Activated B cell treated with CpG ODN at 0.5 μM for 24 hours (primary cell): Measurements from ENCODE around the gene TBCC. TPM values are rescaled to one million over a fixed set of nuclear protein-coding genes. Genes with fewer than 3 reads are reported as not detected.

ENCODE experiments used
- ATAC-seq: fragments of 200-7000 bp; cut with Tn5 transposase; one replicate; pipeline ENCODE4 v1.10.0; 2021; ENCODE audit warnings: low read depth, mild to moderate bottlenecking, moderate library complexity
- CTCF ChIA-PET: fragments of 350-600 bp; sonication (Branson Sonifier 250); formaldehyde crosslinking; loops from one replicate; lab custom pipeline; 2021; ENCODE audit warnings: antibody characterized with exemption; lab: Charles Lee
- POLR2A ChIA-PET: fragments of 350-600 bp; sonication (Branson Sonifier 250); formaldehyde crosslinking; loops from one replicate; lab custom pipeline; 2021; ENCODE audit warnings: antibody characterized with exemption; lab: Charles Lee
- DNase-seq: peaks from one replicate; pipeline ENCODE4 v3.0.0; 2022
- H3K27ac Mint-ChIP-seq: one replicate; pipeline ENCODE4 v1.8.0; 2020; ENCODE audit warnings: mixed read lengths
- H3K27me3 Mint-ChIP-seq: one replicate; pipeline ENCODE4 v1.8.0; 2021; ENCODE audit warnings: mixed read lengths
- H3K36me3 Mint-ChIP-seq: one replicate; pipeline ENCODE4 v1.8.0; 2021; ENCODE audit warnings: low read depth, mixed read lengths
- H3K4me1 Mint-ChIP-seq: one replicate; pipeline ENCODE4 v1.8.0; 2021; ENCODE audit warnings: mixed read lengths
- H3K4me3 Mint-ChIP-seq: one replicate; pipeline ENCODE4 v1.8.0; 2020; ENCODE audit warnings: mild to moderate bottlenecking, mixed read lengths
- H3K9me3 Mint-ChIP-seq: one replicate; pipeline ENCODE4 v1.8.0; 2020; ENCODE audit warnings: mixed read lengths
- CTCF ChIP-seq: fragments of 200-600 bp; IDR thresholded peaks from one replicate; pipeline ENCODE4 v1.8.0; 2022; ENCODE audit warnings: antibody characterized with exemption, mild to moderate bottlenecking
- intact Hi-C: fragments of 100-400 bp; cut with micrococcal nuclease; formaldehyde crosslinking; loops from one replicate; pipeline ENCODE4 v1.15.1; 2024
- total RNA-seq: library from RNA; stranded (reverse); gene quantifications from 2 replicates; pipeline ENCODE4 v1.2.3, GENCODE V29; 2022

Gene TBCC
- total RNA-seq, 1 donor from 2014 or later = 41.5 TPM

GRCh38 chr6:42774201-42774600 lies 28.3 kb upstream of the TBCC start:
- ChIA-PET POLR2A (interaction anchor here (1.0 to 27.3 kb wide), 5 partner anchors 11 to 113 kb away, joined by 3 to 1220 read pairs (median 21); partner anchors contain the start of genes BICRAL, RPL7L1 and TBCC), CTCF (no interaction called here)
- H3K27ac Mint-ChIP-seq = peak overlapping the region; percentile 98
- TF ChIP-seq CTCF = no peak
- H3K27me3 Mint-ChIP-seq = no peaks in the 10 kb centered on the region
- no peaks in the 10 kb centered on the region for H3K9me3 Mint-ChIP-seq
- peak overlapping the region; percentile 84 for H3K4me3 Mint-ChIP-seq
- no peaks in the 10 kb centered on the region for H3K36me3 Mint-ChIP-seq
- DNase-seq (no peak), ATAC-seq (no peak)
- intact Hi-C loops = loop anchor here (2.0 to 5.0 kb wide), 2 partner anchors 47 to 853 kb away; partner anchors contain the start of gene GTPBP2
- H3K4me1 Mint-ChIP-seq = peaks cover 79% of the 10 kb centered on the region

GRCh38 chr6:42771741-42772100 lies 25.8 kb upstream of the TBCC start:
- H3K27me3 Mint-ChIP-seq = no peaks in the 10 kb centered on the region
- no peak for TF ChIP-seq CTCF
- POLR2A ChIA-PET = interaction anchor here (0.6 to 27.3 kb wide), 13 partner anchors 9 to 858 kb away, joined by 3 to 1220 read pairs (median 5); partner anchors contain the start of genes BICRAL, CUL7, CUL9 and GTPBP2
- ATAC-seq (no peak), DNase-seq (no peak)
- H3K4me1 Mint-ChIP-seq = peaks cover 57% of the 10 kb centered on the region
- peak overlapping the region; percentile 99 for H3K27ac Mint-ChIP-seq
- H3K9me3 Mint-ChIP-seq = no peaks in the 10 kb centered on the region
- CTCF ChIA-PET = interaction anchor here (1.1 to 1.3 kb wide), 2 partner anchors 25 to 28 kb away, joined by 3 to 4 read pairs; partner anchors contain the start of gene TBCC
- peaks cover 7% of the 10 kb centered on the region for H3K36me3 Mint-ChIP-seq
- intact Hi-C loops = loop anchor here (1.0 to 5.0 kb wide), 4 partner anchors 11 to 856 kb away; partner anchors contain the start of genes BICRAL, GTPBP2, RPL7L1 and TBCC
- H3K4me3 Mint-ChIP-seq = peak overlapping the region; percentile 85

GRCh38 chr6:42769836-42770235 lies 23.9 kb upstream of the TBCC start:
- peaks cover 13% of the 10 kb centered on the region for H3K36me3 Mint-ChIP-seq

GRCh38 chr6:42769051-42769450 lies 23.1 kb upstream of the TBCC start:
- TF ChIP-seq CTCF = no peak
- no peaks in the 10 kb centered on the region for H3K27me3 Mint-ChIP-seq
- ChIA-PET POLR2A (interaction anchor here (0.6 to 27.3 kb wide), 4 partner anchors 16 to 253 kb away, joined by 3 to 1220 read pairs (median 197); partner anchors contain the start of genes BICRAL and TBCC), CTCF (interaction anchor here (1.1 kb wide), 1 partner anchor 43 kb away, joined by 4 read pairs; no protein-coding TSS in a partner anchor)
- no peak overlapping the region for H3K27ac Mint-ChIP-seq
- intact Hi-C loops = no loop called here
- no peak for DNase-seq
- ATAC-seq = no peak
- no peaks in the 10 kb centered on the region for H3K9me3 Mint-ChIP-seq
- H3K36me3 Mint-ChIP-seq = peaks cover 13% of the 10 kb centered on the region
- no peak overlapping the region for H3K4me3 Mint-ChIP-seq
- peaks cover 32% of the 10 kb centered on the region for H3K4me1 Mint-ChIP-seq

More at GRCh38 chr6:42769836-42770235, 23.9 kb upstream of the TBCC start:
- no peak for TF ChIP-seq CTCF
- Mint-ChIP-seq H3K4me3 (no peak overlapping the region), H3K27me3 (no peaks in the 10 kb centered on the region), H3K9me3 (no peaks in the 10 kb centered on the region), H3K27ac (peak overlapping the region; percentile 70), H3K4me1 (peaks cover 40% of the 10 kb centered on the region)
- no peak for DNase-seq
- intact Hi-C loops = loop anchor here (5.0 kb wide), 1 partner anchor 857 kb away; the partner anchor contains the start of gene GTPBP2
- POLR2A ChIA-PET = interaction anchor here (0.6 to 27.3 kb wide), 7 partner anchors 15 to 198 kb away, joined by 3 to 1220 read pairs (median 5); partner anchors contain the start of genes BICRAL, CNPY3 and TBCC
- no peak for ATAC-seq
- CTCF ChIA-PET = no interaction called here

GRCh38 chr6:42766163-42766670 lies 20.3 kb upstream of the TBCC start:
- H3K27me3 Mint-ChIP-seq = no peaks in the 10 kb centered on the region
- peaks cover 15% of the 10 kb centered on the region for H3K36me3 Mint-ChIP-seq
- ATAC-seq (no peak), DNase-seq (no peak)
- intact Hi-C loops = no loop called here
- ChIA-PET CTCF (no interaction called here), POLR2A (interaction anchor here (1.3 to 27.3 kb wide), 2 partner anchors 15 to 21 kb away, joined by 6 to 1220 read pairs; partner anchors contain the start of genes BICRAL and TBCC)
- no peak overlapping the region for H3K4me3 Mint-ChIP-seq
- peaks cover 12% of the 10 kb centered on the region for H3K4me1 Mint-ChIP-seq
- TF ChIP-seq CTCF = no peak
- H3K9me3 Mint-ChIP-seq = no peaks in the 10 kb centered on the region
- no peak overlapping the region for H3K27ac Mint-ChIP-seq
